Natural killer cell (primary cell): ENCODE data around the gene SLC16A9. TPM values are rescaled to one million over a fixed set of nuclear protein-coding genes. Genes with fewer than 3 reads are reported as not detected.

Source experiments
- ATAC-seq, 3 donors: fragments of 150-1000 bp in 2 of 3; fragments of 200-7000 bp in 1 of 3; cut with Tn5 transposase; 1 replicate in 1 of 3; 2 replicates in 2 of 3; pipeline ENCODE4 v1.10.0; 2021; ENCODE audit warnings: mild to moderate bottlenecking in 2 of 3, moderate library complexity in 2 of 3
- DNase-seq, 2 donors: peaks; one replicate each; pipeline versions ENCODE4 v3.0.0 to v3.0.0-alpha.2; 2013 to 2021; ENCODE audit warnings: mixed read lengths in 1 of 2
- H3K27ac ChIP-seq: one replicate; pipeline ENCODE4 v1.5.1; 2013; ENCODE audit warnings: mild to moderate bottlenecking, low read length
- H3K27me3 ChIP-seq: one replicate; pipeline ENCODE4 v1.6.1; 2013; ENCODE audit warnings: low read length; ENCODE audit not compliant: control insufficient read depth, insufficient read depth
- H3K36me3 ChIP-seq: one replicate; pipeline ENCODE4 v1.6.1; 2013; ENCODE audit warnings: low read length; ENCODE audit not compliant: control insufficient read depth, insufficient read depth
- H3K4me1 ChIP-seq: one replicate; pipeline ENCODE4 v1.6.1; 2013; ENCODE audit warnings: low read length; ENCODE audit not compliant: control insufficient read depth, insufficient read depth
- H3K4me3 ChIP-seq: one replicate; pipeline ENCODE4 v1.5.1; 2013; ENCODE audit warnings: low read length
- H3K9me3 ChIP-seq: one replicate; pipeline ENCODE4 v1.6.1; 2013; ENCODE audit warnings: low read length; ENCODE audit not compliant: control insufficient read depth, insufficient read depth
- H3K27ac Mint-ChIP-seq, 2 donors: one replicate each; pipeline ENCODE4 v1.8.0; 2022; ENCODE audit warnings: mild to moderate bottlenecking in 2 of 2, mixed read lengths in 2 of 2, moderate library complexity in 1 of 2
- H3K27me3 Mint-ChIP-seq, 2 donors: one replicate each; pipeline ENCODE4 v1.8.0; 2022; ENCODE audit warnings: low read depth in 2 of 2, mixed read lengths in 2 of 2
- H3K36me3 Mint-ChIP-seq: one replicate; pipeline ENCODE4 v1.8.0; 2022; ENCODE audit warnings: mixed read lengths
- H3K4me1 Mint-ChIP-seq, 2 donors: one replicate each; pipeline ENCODE4 v1.8.0; 2022; ENCODE audit warnings: mixed read lengths in 2 of 2
- H3K4me3 Mint-ChIP-seq: one replicate; pipeline ENCODE4 v1.8.0; 2022; ENCODE audit warnings: mild to moderate bottlenecking, moderate library complexity, mixed read lengths
- H3K9me3 Mint-ChIP-seq, 2 donors: one replicate each; pipeline ENCODE4 v1.8.0; 2022; ENCODE audit warnings: mixed read lengths in 2 of 2
- CTCF ChIP-seq: fragments of 200-600 bp; IDR thresholded peaks from one replicate; pipeline ENCODE4 v1.8.0; 2022; ENCODE audit warnings: antibody characterized with exemption
- WGBS: methylation state at CpG from one replicate; pipeline ENCODE4 v1.1.7; 2013; ENCODE audit warnings: missing lambda C conversion rate; ENCODE audit not compliant: insufficient coverage; 5-methylcytosine and 5-hydroxymethylcytosine counted together
- intact Hi-C: fragments of 100-400 bp; cut with micrococcal nuclease; formaldehyde crosslinking; loops from one replicate; pipeline ENCODE4 v1.14.2; 2022
- total RNA-seq, 4 donors: library from RNA; stranded (reverse); fragments of 120-200 nt in 1 of 4; gene quantifications; one replicate each; pipeline versions ENCODE4 v1.2.3 to v1.2.4, GENCODE V29; 2013 to 2022

Gene SLC16A9
- total RNA-seq, 3 donors from 2014 or later (not counting 1 experiment from before 2014, with no cell fraction given) = not detected

- H3K9me3 Mint-ChIP-seq = no peaks in the 10 kb centered on the region
- intact Hi-C loops = no loop called here
- H3K36me3 ChIP-seq = no peaks in the 10 kb centered on the region
- H3K36me3 Mint-ChIP-seq = no peaks in the 10 kb centered on the region
- no peak overlapping the region for H3K4me3 ChIP-seq
- peaks cover 5% of the 10 kb centered on the region for H3K4me1 ChIP-seq
- DNase-seq (no peak), ATAC-seq (no peak)
- no peak overlapping the region for H3K27ac ChIP-seq
- H3K4me3 Mint-ChIP-seq = no peak overlapping the region
- no peaks in the 10 kb centered on the region for H3K9me3 ChIP-seq
- H3K27me3 ChIP-seq = peaks cover 7% of the 10 kb centered on the region
- no peak for TF ChIP-seq CTCF
- H3K4me1 Mint-ChIP-seq = no peaks in the 10 kb centered on the region
- WGBS = 97% methylated on average over 6 of the region's 8 CpGs
- H3K27ac Mint-ChIP-seq = no peak overlapping the region
- H3K27me3 Mint-ChIP-seq = peaks cover 25 to 27% of the 10 kb centered on the region in 2 donors
Observed at GRCh38 chr10:59706851-59707797, 2.5 kb downstream of the SLC16A9 start.

- TF ChIP-seq CTCF = no peak
- intact Hi-C loops = no loop called here
- no peaks in the 10 kb centered on the region for H3K4me1 Mint-ChIP-seq
Observed at GRCh38 chr10:59705931-59706330, 3.7 kb downstream of the SLC16A9 start.

GRCh38 chr10:59704630-59705029 is 5.0 kb downstream of the SLC16A9 start:
- no peak overlapping the region for H3K4me3 Mint-ChIP-seq
- Histone ChIP-seq H3K4me3 (no peak overlapping the region), H3K27ac (no peak overlapping the region), H3K9me3 (no peaks in the 10 kb centered on the region), H3K4me1 (peaks cover 5% of the 10 kb centered on the region), H3K36me3 (no peaks in the 10 kb centered on the region), H3K27me3 (peaks cover 5% of the 10 kb centered on the region)
- H3K27me3 Mint-ChIP-seq = peaks cover 20 to 23% of the 10 kb centered on the region in 2 donors
- no peaks in the 10 kb centered on the region for H3K4me1 Mint-ChIP-seq
- H3K27ac Mint-ChIP-seq = no peak overlapping the region
- ATAC-seq (no peak), DNase-seq (no peak)
- no peaks in the 10 kb centered on the region for H3K36me3 Mint-ChIP-seq
- no peak for TF ChIP-seq CTCF
- H3K9me3 Mint-ChIP-seq = no peaks in the 10 kb centered on the region
- no CpG with 5 or more reads among the region's 2 CpGs for WGBS
- intact Hi-C loops = no loop called here

More at GRCh38 chr10:59705931-59706330, 3.7 kb downstream of the SLC16A9 start:
- Mint-ChIP-seq H3K4me3 (no peak overlapping the region), H3K27ac (no peak overlapping the region), H3K9me3 (no peaks in the 10 kb centered on the region), H3K27me3 (peaks cover 26 to 28% of the 10 kb centered on the region in 2 donors), H3K36me3 (no peaks in the 10 kb centered on the region)
- Histone ChIP-seq H3K36me3 (no peaks in the 10 kb centered on the region), H3K27me3 (peaks cover 7% of the 10 kb centered on the region), H3K9me3 (no peaks in the 10 kb centered on the region), H3K4me1 (peaks cover 5% of the 10 kb centered on the region), H3K27ac (no peak overlapping the region), H3K4me3 (no peak overlapping the region)
- DNase-seq = no peak
- ATAC-seq = no peak
